Activated CD4-positive, alpha-beta T cell treated with anti-CD3 and anti-CD28 coated beads for 36 hours (primary cell): ENCODE results near the gene TACR1. TPM values are rescaled to one million over a fixed set of nuclear protein-coding genes. Genes with fewer than 3 reads are reported as not detected.

Experiments used
- ATAC-seq: fragments of 200-7000 bp; cut with Tn5 transposase; one replicate; pipeline ENCODE4 v1.10.0; 2021; ENCODE audit warnings: mild to moderate bottlenecking, moderate library complexity
- CTCF ChIA-PET: fragments of 350-600 bp; sonication (Branson Sonifier 250); formaldehyde crosslinking; loops from one replicate; lab custom pipeline; 2021; ENCODE audit warnings: antibody characterized with exemption; lab: Charles Lee
- POLR2A ChIA-PET: fragments of 350-600 bp; sonication (Branson Sonifier 250); formaldehyde crosslinking; loops from one replicate; lab custom pipeline; 2021; ENCODE audit warnings: antibody characterized with exemption, inconsistent platforms; lab: Charles Lee
- DNase-seq: peaks from one replicate; pipeline ENCODE4 v3.0.0-alpha.2; 2020
- H3K27ac Mint-ChIP-seq: one replicate; pipeline ENCODE4 v1.8.0; 2021; ENCODE audit warnings: mixed read lengths
- H3K27me3 Mint-ChIP-seq: one replicate; pipeline ENCODE4 v1.8.0; 2021; ENCODE audit warnings: mixed read lengths
- H3K36me3 Mint-ChIP-seq: one replicate; pipeline ENCODE4 v1.8.0; 2021; ENCODE audit warnings: low read depth, mixed read lengths
- H3K4me1 Mint-ChIP-seq: one replicate; pipeline ENCODE4 v1.8.0; 2021; ENCODE audit warnings: mixed read lengths
- H3K4me3 Mint-ChIP-seq: one replicate; pipeline ENCODE4 v1.8.0; 2021; ENCODE audit warnings: mild to moderate bottlenecking, moderate library complexity, mixed read lengths
- H3K9me3 Mint-ChIP-seq: one replicate; pipeline ENCODE4 v1.8.0; 2021; ENCODE audit warnings: low read depth, mixed read lengths
- intact Hi-C, 2 experiments: fragments of 100-400 bp; cut with DNase I in 1 of 2; cut with micrococcal nuclease in 1 of 2; formaldehyde crosslinking; loops; one replicate each; pipeline versions ENCODE4 v1.14.2 to v1.15.1; 2022 to 2024; cut with DNase I, micrococcal nuclease
- total RNA-seq, 2 experiments: library from RNA; stranded (reverse); gene quantifications; one replicate each; pipeline ENCODE4 v1.2.3, GENCODE V29; 2021

The TACR1 gene
- total RNA-seq, 2 experiments from 2014 or later = not detected

GRCh38 chr2:75044291-75044690 lies 155.0 kb downstream of the TACR1 start:
- Mint-ChIP-seq H3K4me1 (no peaks in the 10 kb centered on the region), H3K27ac (no peak overlapping the region), H3K27me3 (no peaks in the 10 kb centered on the region), H3K36me3 (no peaks in the 10 kb centered on the region), H3K4me3 (no peak overlapping the region), H3K9me3 (no peaks in the 10 kb centered on the region)
- DNase-seq (no peak), ATAC-seq (no peak)
- CTCF ChIA-PET = no interaction called here
- intact Hi-C loops = no loop called here
- POLR2A ChIA-PET = no interaction called here

GRCh38 chr2:75042823-75043222 lies 156.5 kb downstream of the TACR1 start:
- H3K27ac Mint-ChIP-seq = no peak overlapping the region
- ATAC-seq (no peak), DNase-seq (no peak)
- H3K36me3 Mint-ChIP-seq = no peaks in the 10 kb centered on the region
- H3K4me3 Mint-ChIP-seq = no peak overlapping the region
- no peaks in the 10 kb centered on the region for H3K4me1 Mint-ChIP-seq
- ChIA-PET CTCF (interaction anchor here (1.3 kb wide), 1 partner anchor 18 kb away, joined by 5 read pairs; no protein-coding TSS in a partner anchor), POLR2A (no interaction called here)
- no peaks in the 10 kb centered on the region for H3K9me3 Mint-ChIP-seq
- intact Hi-C loops = no loop called here
- H3K27me3 Mint-ChIP-seq = no peaks in the 10 kb centered on the region

- H3K4me3 Mint-ChIP-seq = no peak overlapping the region
- intact Hi-C loops = no loop called here
- ATAC-seq (no peak), DNase-seq (no peak)
- H3K36me3 Mint-ChIP-seq = no peaks in the 10 kb centered on the region
- no peak overlapping the region for H3K27ac Mint-ChIP-seq
- H3K4me1 Mint-ChIP-seq = no peaks in the 10 kb centered on the region
- H3K27me3 Mint-ChIP-seq = no peaks in the 10 kb centered on the region
- CTCF ChIA-PET = interaction anchor here (1.2 to 1.3 kb wide), 2 partner anchors 10 to 17 kb away, joined by 3 to 5 read pairs; no protein-coding TSS in a partner anchor
- no peaks in the 10 kb centered on the region for H3K9me3 Mint-ChIP-seq
- POLR2A ChIA-PET = no interaction called here
These were observed 157.4 kb downstream of the TACR1 start for GRCh38 chr2:75041731-75042600.

- Mint-ChIP-seq H3K27ac (no peak overlapping the region), H3K36me3 (no peaks in the 10 kb centered on the region), H3K9me3 (no peaks in the 10 kb centered on the region), H3K4me3 (no peak overlapping the region), H3K27me3 (no peaks in the 10 kb centered on the region), H3K4me1 (no peaks in the 10 kb centered on the region)
- ATAC-seq (no peak), DNase-seq (no peak)
- ChIA-PET POLR2A (no interaction called here), CTCF (interaction anchor here (1.2 kb wide), 1 partner anchor 11 kb away, joined by 3 read pairs; no protein-coding TSS in a partner anchor)
- intact Hi-C loops = no loop called here
These were observed 158.1 kb downstream of the TACR1 start for GRCh38 chr2:75041226-75041625.

- Mint-ChIP-seq H3K4me1 (no peaks in the 10 kb centered on the region), H3K4me3 (no peak overlapping the region), H3K9me3 (no peaks in the 10 kb centered on the region), H3K27ac (no peak overlapping the region), H3K36me3 (no peaks in the 10 kb centered on the region), H3K27me3 (no peaks in the 10 kb centered on the region)
- POLR2A ChIA-PET = no interaction called here
- DNase-seq = no peak
- intact Hi-C loops = no loop called here
- no peak for ATAC-seq
- CTCF ChIA-PET = no interaction called here
These were observed 163.6 kb downstream of the TACR1 start for GRCh38 chr2:75035444-75036353.

GRCh38 chr2:75033516-75033915 lies 165.8 kb downstream of the TACR1 start:
- Mint-ChIP-seq H3K36me3 (no peaks in the 10 kb centered on the region), H3K9me3 (no peaks in the 10 kb centered on the region), H3K27me3 (no peaks in the 10 kb centered on the region), H3K4me1 (peaks cover 2% of the 10 kb centered on the region), H3K27ac (no peak overlapping the region), H3K4me3 (no peak overlapping the region)
- ATAC-seq (no peak), DNase-seq (no peak)
- ChIA-PET CTCF (interaction anchor here (0.5 kb wide), 1 partner anchor 31 kb away, joined by 3 read pairs; no protein-coding TSS in a partner anchor), POLR2A (no interaction called here)
- intact Hi-C loops = no loop called here

- Mint-ChIP-seq H3K9me3 (no peaks in the 10 kb centered on the region), H3K4me1 (peaks cover 2% of the 10 kb centered on the region), H3K27me3 (no peaks in the 10 kb centered on the region), H3K36me3 (peaks cover 1% of the 10 kb centered on the region), H3K4me3 (no peak overlapping the region), H3K27ac (no peak overlapping the region)
- POLR2A ChIA-PET = no interaction called here
- CTCF ChIA-PET = no interaction called here
- intact Hi-C loops = no loop called here
- no peak for ATAC-seq
- DNase-seq = no peak
These were observed 167.2 kb downstream of the TACR1 start for GRCh38 chr2:75031906-75032803.

GRCh38 chr2:75031171-75031570 lies 168.1 kb downstream of the TACR1 start:
- intact Hi-C loops = no loop called here
- no peaks in the 10 kb centered on the region for H3K9me3 Mint-ChIP-seq
- H3K27me3 Mint-ChIP-seq = no peaks in the 10 kb centered on the region
- ATAC-seq (no peak), DNase-seq (no peak)
- H3K36me3 Mint-ChIP-seq = peaks cover 1% of the 10 kb centered on the region
- H3K4me3 Mint-ChIP-seq = no peak overlapping the region
- ChIA-PET CTCF (no interaction called here), POLR2A (no interaction called here)
- no peak overlapping the region for H3K27ac Mint-ChIP-seq
- peaks cover 2% of the 10 kb centered on the region for H3K4me1 Mint-ChIP-seq

GRCh38 chr2:75030218-75031009 lies 168.9 kb downstream of the TACR1 start:
- ChIA-PET POLR2A (no interaction called here), CTCF (no interaction called here)
- H3K4me1 Mint-ChIP-seq = peaks cover 2% of the 10 kb centered on the region
- DNase-seq = no peak
- no peak overlapping the region for H3K27ac Mint-ChIP-seq
- no peaks in the 10 kb centered on the region for H3K9me3 Mint-ChIP-seq
- peaks cover 1% of the 10 kb centered on the region for H3K36me3 Mint-ChIP-seq
- no peak overlapping the region for H3K4me3 Mint-ChIP-seq
- intact Hi-C loops = no loop called here
- ATAC-seq = no peak
- H3K27me3 Mint-ChIP-seq = no peaks in the 10 kb centered on the region

GRCh38 chr2:75027886-75028285 lies 171.4 kb downstream of the TACR1 start:
- H3K4me3 Mint-ChIP-seq = no peak overlapping the region
- H3K9me3 Mint-ChIP-seq = no peaks in the 10 kb centered on the region
- H3K27ac Mint-ChIP-seq = no peak overlapping the region
- H3K27me3 Mint-ChIP-seq = no peaks in the 10 kb centered on the region
- H3K4me1 Mint-ChIP-seq = peaks cover 2% of the 10 kb centered on the region
- peaks cover 1% of the 10 kb centered on the region for H3K36me3 Mint-ChIP-seq
- CTCF ChIA-PET = interaction anchor here (0.6 kb wide), 1 partner anchor 271 kb away, joined by 3 read pairs; no protein-coding TSS in a partner anchor
- POLR2A ChIA-PET = no interaction called here
- DNase-seq = no peak
- intact Hi-C loops = no loop called here
- no peak for ATAC-seq
